NCI-H2196 treated with DMSO at 0.1 percent for 48 hours (cell line): ENCODE results near the gene VILL.
"Not testable (repeated sequence)": the region's sequence is repeated elsewhere in the genome, so short reads cannot be mapped to it uniquely, and the experiment has no call there.

Experiments used
- DNase-seq: peaks from one replicate; lab custom pipeline; 2025; ENCODE audit not compliant: unreplicated experiment; lab: John Stamatoyannopoulos, UW

Gene VILL

GRCh38 chr3:37985637-37986320 is 4.8 kb upstream of the VILL start:
- no peak for DNase-seq

GRCh38 chr3:37986479-37987314 is 3.9 kb upstream of the VILL start:
- DNase-seq: no peak

DNA sequence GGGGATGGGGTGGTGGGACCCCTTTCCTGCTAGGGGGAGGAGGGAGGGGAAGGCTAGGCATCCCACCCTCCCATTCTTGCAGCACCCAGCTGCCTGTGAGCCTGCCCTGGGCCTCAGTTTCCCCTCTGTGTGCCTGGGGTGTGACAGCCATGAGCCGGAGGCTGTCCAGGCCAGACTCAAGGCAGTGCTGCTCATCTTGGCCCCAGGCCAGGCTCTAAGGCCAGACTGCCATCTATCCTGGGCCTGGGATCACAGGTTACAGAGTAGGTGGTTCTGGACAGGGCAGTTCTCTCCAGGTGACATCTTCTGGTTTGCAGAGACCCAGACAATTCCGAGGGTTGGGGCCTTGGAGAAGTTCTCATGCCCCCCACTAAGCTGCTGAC is 3.3 kb upstream of the VILL start:
- DNase-seq: no peak

- DNase-seq: no peak
Measured at GRCh38 chr3:37987751-37988179, 2.8 kb upstream of the VILL start.

- DNase-seq: not testable (repeated sequence)
Measured at GRCh38 chr3:37988376-37988775, 2.2 kb upstream of the VILL start.

GRCh38 chr3:37988931-37989525 is 1.6 kb upstream of the VILL start:
- DNase-seq: no peak

DNA sequence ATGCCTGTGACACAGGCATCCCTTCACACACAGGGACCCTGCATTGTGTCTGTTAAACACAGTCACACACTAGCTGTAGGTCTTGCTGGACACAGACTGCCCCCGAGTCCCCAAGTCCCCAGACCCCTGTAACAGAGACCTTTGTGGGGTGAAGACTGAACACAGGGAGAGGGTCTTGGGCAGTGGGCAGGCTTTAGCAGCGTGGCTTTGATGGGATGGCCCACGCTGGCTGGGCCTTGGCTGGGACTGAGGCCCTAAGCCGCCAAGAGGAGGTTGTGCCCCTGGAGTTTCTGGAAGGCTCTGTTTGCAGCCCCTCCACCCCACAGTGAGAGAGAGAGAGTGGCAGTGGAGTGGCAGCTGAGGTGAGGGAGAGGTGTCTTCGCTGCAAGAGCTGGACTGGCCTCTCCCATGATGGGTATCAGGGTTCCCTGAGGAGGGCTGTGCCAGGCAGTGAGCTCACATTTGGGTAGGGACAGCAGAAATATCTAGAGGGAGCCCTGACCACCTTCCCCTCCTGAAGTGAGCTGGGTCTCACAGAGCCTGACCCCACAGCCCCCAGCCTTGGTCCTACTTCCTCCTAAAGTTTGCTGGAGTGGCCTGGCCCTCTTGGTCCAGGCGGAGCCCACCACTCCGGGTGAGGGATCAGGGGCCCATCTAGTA is 635 bp upstream of the VILL start:
- DNase-seq: no peak

DNA sequence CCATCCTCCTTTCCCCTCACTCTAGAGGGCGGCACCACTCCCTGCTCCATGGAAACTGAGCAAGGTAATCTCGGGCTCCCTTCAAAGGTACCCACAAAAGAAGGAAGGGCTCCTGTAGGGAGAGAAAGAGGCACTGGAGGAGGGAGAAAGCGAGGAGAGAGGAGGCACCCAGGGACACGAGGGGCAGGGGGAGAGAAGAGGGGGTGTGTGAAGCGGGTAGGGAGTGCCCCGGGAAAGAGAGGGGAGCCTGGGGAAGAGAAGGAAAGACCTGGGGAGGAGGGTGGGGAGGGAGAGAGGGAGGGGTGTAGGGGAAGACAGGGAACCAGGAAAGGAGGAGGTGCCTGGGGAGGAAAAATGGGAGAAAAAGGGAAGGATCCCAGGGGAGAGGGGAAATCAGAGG is 523 bp downstream of the VILL start:
- no peak for DNase-seq

DNA sequence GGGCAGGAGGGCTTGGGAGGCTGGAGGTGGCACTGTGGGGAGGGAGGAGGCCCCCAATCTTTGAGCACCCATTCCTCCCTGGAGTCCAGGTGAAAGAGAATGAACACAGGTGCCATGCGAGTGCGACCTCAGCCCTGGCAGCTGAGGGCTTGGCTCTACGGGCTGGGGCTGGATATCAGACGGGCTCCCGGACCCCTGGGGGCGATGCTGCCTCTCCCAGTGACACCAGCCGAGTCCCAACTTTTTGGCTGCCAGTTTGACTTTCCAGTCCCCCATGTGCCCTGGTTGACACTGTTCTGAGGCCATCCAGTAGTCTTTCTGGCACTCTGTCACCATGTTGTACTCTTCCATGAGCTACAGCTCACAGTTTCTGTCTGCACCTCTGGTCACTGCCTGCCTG is 1.2 kb downstream of the VILL start:
- DNase-seq: no peak

GRCh38 chr3:37992271-37993066 is 1.9 kb downstream of the VILL start:
- no peak for DNase-seq

DNA sequence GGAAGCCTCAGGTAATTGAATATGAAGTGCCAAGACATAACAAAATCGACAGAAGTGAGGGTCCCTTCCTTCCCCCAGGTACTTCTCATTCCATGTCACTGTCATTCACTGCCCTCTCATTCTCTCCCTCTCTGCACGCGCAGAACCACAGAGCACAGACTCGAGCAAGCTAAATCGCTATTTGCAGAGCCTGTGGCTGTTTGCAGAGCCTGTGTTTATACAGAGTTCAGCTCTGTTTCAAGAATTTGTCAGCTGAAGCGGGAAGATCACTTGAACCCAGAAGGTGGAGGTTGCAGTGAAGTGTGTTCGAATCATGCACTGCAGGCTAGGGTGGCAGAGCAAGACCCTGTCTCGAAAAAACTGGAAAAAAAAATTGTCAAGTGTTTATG is 2.5 kb downstream of the VILL start:
- no peak for DNase-seq

- no peak for DNase-seq
Measured at GRCh38 chr3:37993460-37993819, 2.9 kb downstream of the VILL start.

DNA sequence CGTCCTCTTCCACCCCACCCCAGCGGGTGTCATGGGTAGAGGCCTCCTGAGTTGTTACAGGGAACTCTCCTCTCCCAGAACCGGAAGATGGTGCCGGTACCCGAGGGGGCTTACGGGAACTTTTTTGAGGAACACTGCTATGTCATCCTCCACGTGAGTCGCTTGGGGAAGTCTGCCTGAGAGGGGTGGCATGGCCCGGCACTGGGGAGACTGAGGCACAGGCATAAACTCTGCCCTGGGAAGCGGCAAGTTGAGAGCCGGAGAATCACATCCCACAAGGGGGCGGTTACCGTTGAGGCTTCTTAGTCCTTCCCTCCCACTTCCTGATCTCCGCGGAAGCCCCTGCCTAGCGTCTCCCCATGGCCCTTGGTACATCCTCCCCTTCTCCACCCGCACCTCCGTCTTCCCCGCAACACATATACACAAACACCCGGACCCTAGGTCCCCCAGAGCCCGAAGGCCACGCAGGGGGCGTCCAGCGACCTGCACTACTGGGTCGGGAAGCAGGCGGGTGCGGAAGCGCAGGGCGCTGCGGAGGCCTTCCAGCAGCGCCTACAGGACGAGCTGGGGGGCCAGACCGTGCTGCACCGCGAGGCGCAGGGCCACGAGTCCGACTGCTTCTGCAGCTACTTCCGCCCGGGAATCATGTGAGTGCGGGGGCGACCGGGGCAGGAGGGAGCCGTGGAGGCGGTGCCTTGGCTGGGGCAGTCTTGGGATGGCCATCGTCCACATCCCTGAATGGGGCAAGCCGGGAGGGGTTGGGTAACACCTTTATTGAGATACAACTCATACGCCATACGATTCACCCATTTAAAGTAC is 3.4 kb downstream of the VILL start:
- DNase-seq: no peak

GRCh38 chr3:37994639-37994972 is 4.0 kb downstream of the VILL start:
- no peak for DNase-seq

DNA sequence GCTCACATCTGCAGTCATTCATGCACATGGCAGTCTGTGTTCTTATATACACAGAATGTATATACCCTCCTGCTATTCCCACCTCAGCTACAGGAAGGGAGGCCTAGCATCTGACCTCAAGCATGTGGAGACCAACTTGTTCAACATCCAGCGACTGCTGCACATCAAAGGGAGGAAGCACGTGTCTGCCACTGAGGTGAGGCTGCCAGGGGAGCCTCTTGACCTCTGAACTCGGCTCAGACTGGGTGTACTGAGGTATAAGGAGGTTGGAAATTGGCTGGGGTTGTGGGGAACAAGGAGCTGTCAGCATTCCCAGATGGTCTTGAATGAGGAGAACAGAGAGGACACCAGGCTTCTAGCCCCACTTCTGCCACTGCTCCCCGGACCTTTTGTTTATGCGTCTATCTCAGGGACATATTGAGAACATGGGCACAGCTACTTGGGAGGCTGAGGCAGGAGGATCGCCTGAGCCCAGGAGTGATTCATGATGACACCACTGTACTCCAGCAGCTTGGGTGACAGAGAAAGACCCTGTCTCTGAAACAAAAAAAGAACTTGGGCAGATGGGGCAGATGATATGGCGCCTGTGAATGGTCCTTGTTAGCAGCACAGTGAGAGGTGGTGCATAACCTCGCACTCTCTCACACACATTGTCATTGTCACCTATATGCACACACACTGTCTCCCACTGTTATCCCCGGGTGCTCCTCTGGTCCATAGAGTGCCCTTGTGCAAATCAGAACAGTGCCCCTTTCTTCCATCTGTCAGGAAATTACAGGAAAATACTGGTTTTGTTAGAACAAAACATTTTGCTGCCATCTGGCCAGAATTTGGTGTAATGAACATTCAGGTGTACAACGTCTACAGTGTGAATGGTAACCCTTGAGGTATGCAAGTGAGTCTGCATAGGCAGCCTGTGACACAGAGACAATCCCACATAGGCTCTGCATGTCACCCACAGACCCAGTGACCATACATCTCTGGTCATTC is 5.4 kb downstream of the VILL start:
- no peak for DNase-seq

DNA sequence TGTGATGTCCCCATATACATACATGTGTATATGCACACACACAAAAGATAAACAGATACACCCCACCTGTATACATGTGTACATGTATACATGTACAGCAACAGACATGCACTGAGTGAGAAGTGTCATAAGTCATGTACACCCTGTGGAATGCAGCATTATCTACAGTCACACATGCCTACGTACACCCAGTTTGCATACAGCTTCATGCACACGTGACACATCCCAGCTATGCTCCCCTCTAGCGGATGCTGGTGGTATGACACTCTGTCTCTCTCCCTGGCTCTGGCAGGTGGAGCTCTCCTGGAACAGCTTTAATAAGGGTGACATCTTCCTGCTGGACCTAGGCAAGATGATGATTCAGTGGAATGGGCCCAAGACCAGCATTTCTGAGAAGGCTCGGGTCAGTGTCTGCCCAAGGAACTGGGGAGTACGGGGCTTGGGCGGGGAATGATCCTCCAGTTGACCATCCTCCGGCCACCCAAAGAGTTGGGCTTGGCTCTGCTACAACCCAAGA is 6.3 kb downstream of the VILL start:
- DNase-seq: peak; percentile 10

GRCh38 chr3:37997342-37997741 is 6.8 kb downstream of the VILL start:
- DNase-seq: no peak

DNA sequence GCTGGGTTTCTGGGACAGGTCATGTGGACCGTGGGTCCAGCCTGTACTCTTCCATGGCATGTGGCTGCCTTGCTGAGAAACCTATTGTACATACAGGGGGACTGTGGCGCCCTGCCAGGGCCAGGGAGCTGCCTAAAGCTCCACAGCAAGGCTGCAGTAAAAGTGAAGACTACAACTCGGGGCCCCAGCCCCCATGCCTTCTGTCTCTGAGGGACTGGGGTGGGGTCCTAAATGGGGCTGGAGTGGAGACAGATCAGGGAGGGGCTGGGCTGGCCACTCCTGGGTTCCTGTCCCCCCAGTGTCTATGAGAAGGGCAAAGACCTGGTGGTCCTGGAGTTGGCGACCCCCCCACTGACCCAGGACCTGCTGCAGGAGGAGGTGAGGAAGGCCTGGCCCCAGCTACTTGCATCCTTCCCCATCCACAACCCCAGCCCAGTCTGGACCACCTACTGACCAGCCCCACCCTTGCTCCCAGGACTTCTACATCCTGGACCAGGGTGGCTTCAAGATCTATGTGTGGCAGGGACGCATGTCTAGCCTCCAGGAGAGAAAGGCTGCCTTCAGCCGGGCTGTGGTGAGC is 7.3 kb downstream of the VILL start:
- DNase-seq: no peak
